Kidney capillary endothelial cell (primary cell): ENCODE measurements around the gene KLHDC4.
"Not testable (repeated sequence)": the region's sequence is repeated elsewhere in the genome, so short reads cannot be mapped to it uniquely, and the experiment has no call there.

Source experiments
- DNase-seq: peaks from one replicate; pipeline ENCODE4 v3.0.0-alpha.2; 2018; ENCODE audit warnings: low spot score

Gene KLHDC4

GRCh38 chr16:87684106-87684677 is 81.6 kb downstream of the KLHDC4 start:
- no peak for DNase-seq

GRCh38 chr16:87682852-87683399 is 82.9 kb downstream of the KLHDC4 start:
- no peak for DNase-seq

- peak; percentile 41 for DNase-seq
Measured at GRCh38 chr16:87681981-87682570, 83.7 kb downstream of the KLHDC4 start.

GRCh38 chr16:87681051-87681602 is 84.7 kb downstream of the KLHDC4 start:
- DNase-seq: not testable (repeated sequence)

- DNase-seq: no peak
Measured at GRCh38 chr16:87680272-87680644, 85.5 kb downstream of the KLHDC4 start.

GRCh38 chr16:87679593-87680271 is 86.1 kb downstream of the KLHDC4 start:
- DNase-seq: no peak

- DNase-seq: no peak
Measured at GRCh38 chr16:87678618-87679017, 87.2 kb downstream of the KLHDC4 start.

- DNase-seq: no peak
Measured at GRCh38 chr16:87677830-87678229, 88.0 kb downstream of the KLHDC4 start.

GRCh38 chr16:87675111-87675719 is 90.6 kb downstream of the KLHDC4 start:
- no peak for DNase-seq

- DNase-seq: no peak
Measured at GRCh38 chr16:87674419-87674818, 91.4 kb downstream of the KLHDC4 start.

- DNase-seq: no peak
Measured at GRCh38 chr16:87671715-87672270, 94.0 kb downstream of the KLHDC4 start.

GRCh38 chr16:87671221-87671620 is 94.6 kb downstream of the KLHDC4 start:
- DNase-seq: no peak

GRCh38 chr16:87669672-87670071 is 96.1 kb downstream of the KLHDC4 start:
- DNase-seq: no peak

- no peak for DNase-seq
Measured at GRCh38 chr16:87667946-87668345, 97.8 kb downstream of the KLHDC4 start.

GRCh38 chr16:87667443-87667842 is 98.3 kb downstream of the KLHDC4 start:
- no peak for DNase-seq

GRCh38 chr16:87666919-87667318 is 98.9 kb downstream of the KLHDC4 start:
- DNase-seq: no peak

GRCh38 chr16:87665193-87665592 is 100.6 kb downstream of the KLHDC4 start:
- DNase-seq: no peak

GRCh38 chr16:87664792-87665191 is 101.0 kb downstream of the KLHDC4 start:
- no peak for DNase-seq

GRCh38 chr16:87662254-87663204 is 103.3 kb downstream of the KLHDC4 start:
- DNase-seq: no peak

- peak; percentile 46 for DNase-seq
Measured at GRCh38 chr16:87661561-87661960, 104.2 kb downstream of the KLHDC4 start.

- DNase-seq: no peak
Measured at GRCh38 chr16:87658564-87659225, 107.1 kb downstream of the KLHDC4 start.
